ENCODE results near the gene ZNF546. TPM values are rescaled to one million over a fixed set of nuclear protein-coding genes. Genes with fewer than 3 reads are reported as not detected.
"Not testable (repeated sequence)": the region's sequence is repeated elsewhere in the genome, so short reads cannot be mapped to it uniquely, and the experiment has no call there.

The ZNF546 gene
- polyA plus RNA-seq = 1 to 10 TPM; 1.1 to 1.7 (median 1.1) TPM

DNA sequence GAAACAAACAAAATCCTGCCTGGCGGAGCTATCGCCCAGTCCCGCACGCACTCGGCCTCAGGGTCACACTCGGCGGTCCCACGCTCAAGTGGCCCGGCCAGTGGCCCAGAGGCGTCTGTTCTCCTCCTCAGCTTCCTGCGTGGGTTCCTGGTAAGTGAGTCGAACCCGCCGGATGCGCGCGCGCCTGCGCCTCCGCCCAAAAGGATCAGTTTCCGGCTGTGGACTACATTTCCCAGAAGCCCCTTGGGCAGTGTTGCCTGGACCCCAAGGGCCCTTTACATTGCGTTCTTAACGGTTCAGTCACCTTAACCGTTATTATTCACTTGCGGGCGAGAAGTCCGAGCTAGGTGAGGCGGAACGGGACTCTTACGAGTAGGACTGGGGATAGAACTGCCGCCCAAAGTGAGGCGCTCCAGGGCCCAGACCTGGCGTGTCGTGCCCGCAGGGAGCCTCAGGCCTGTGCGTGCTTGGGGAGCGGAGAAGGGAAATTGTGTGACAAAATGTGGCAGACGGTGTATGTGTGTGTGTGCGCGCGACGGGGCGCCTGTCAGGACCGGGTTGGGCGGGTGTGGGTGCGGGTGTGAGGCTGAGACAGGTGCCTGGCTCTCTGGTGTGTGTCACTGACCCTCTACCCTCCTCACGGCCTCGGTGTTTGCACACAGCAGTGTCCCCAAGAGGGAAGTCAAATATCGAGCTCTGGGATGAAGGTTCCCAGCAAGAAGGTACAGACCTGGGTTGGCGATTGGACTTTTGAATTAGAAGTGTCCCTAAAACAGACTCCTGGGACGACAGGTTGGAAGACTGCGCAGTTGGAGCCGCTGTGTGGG, at the start of gene ZNF546:
Gene ZNF546 (plus strand): TSS at position 250 of the 827 bp plus-strand sequence. CDS start 1,267 bp downstream, outside the sequence.
- peak within 1 kb of the TSS; percentile 29 for H3K27ac ChIP-seq (ENCODE audit: low read depth, low read length)
- 3 to 5% (median 5%) methylated on average over 53 of the region's 53 CpGs for WGBS, 3 donors

- WGBS, 3 donors = 77 to 98% (median 88%) methylated on average over 2 of the region's 2 CpGs
- no peak overlapping the region for H3K27ac ChIP-seq (ENCODE audit: low read depth, low read length)
Observed at GRCh38 chr19:39949026-39949747, 47.7 kb upstream of the ZNF546 start.

GRCh38 chr19:39951065-39951650, 45.7 kb upstream of the ZNF546 start:
- WGBS, 3 donors = 89 to 93% (median 90%) methylated on average over 2 of the region's 2 CpGs
- H3K27ac ChIP-seq (ENCODE audit: low read depth, low read length) = no peak overlapping the region

- no peak overlapping the region for H3K27ac ChIP-seq (ENCODE audit: low read depth, low read length)
- 52 to 80% (median 62%) methylated on average over 3 of the region's 3 CpGs for WGBS, 3 donors
Observed at GRCh38 chr19:39951686-39952085, 45.2 kb upstream of the ZNF546 start.

DNA sequence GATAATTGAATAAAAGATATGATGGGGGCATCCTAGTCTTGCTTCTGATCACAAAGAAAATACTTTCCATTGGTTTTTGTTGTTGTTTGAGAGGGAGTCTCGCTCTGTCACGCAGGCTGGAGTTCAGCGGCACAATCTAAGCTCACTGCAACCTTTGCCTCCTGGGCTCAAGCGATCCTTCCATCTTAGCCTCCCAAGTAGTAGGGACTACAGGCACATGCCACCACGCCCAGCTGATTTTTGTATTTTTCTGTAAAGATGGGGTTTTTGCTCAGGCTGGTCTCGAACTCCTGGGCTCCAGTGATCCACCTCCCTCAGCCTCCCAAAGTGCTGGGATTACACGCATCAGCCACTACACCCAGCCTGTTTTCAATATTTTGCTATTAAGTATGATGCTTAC, 42.9 kb upstream of the ZNF546 start:
- 73 to 89% (median 74%) methylated on average over 7 of the region's 7 CpGs for WGBS, 3 donors

GRCh38 chr19:39957886-39958285, 39.0 kb upstream of the ZNF546 start:
- 75 to 92% (median 88%) methylated on average over 5 of the region's 5 CpGs for WGBS, 3 donors
- not testable (repeated sequence) for H3K27ac ChIP-seq (ENCODE audit: low read depth, low read length)

More for the DNA sequence above, 42.9 kb upstream of the ZNF546 start:
- H3K27ac ChIP-seq (ENCODE audit: low read depth, low read length) = no peak overlapping the region

DNA sequence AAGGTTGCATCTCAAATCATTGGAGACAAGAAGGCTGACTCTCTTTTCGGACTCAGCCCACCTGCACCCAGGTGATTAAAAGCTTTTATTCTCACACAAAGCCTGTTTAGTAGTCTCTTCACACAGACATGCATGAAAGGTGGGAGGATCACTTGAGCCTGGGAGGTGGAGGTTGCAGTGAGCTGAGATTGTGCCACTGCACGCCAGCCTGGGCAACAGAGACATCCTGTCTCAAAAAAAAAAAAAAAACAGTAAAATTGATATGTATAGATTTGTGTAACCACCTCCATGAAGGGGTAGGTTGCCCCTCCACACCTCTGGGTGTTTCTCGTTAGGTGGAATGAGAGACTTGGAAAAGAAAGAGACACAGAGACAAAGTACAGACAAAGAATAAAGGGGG, 37.9 kb upstream of the ZNF546 start:
- 81 to 89% (median 84%) methylated on average over 3 of the region's 3 CpGs for WGBS, 3 donors
- H3K27ac ChIP-seq (ENCODE audit: low read depth, low read length) = not testable (repeated sequence)

DNA sequence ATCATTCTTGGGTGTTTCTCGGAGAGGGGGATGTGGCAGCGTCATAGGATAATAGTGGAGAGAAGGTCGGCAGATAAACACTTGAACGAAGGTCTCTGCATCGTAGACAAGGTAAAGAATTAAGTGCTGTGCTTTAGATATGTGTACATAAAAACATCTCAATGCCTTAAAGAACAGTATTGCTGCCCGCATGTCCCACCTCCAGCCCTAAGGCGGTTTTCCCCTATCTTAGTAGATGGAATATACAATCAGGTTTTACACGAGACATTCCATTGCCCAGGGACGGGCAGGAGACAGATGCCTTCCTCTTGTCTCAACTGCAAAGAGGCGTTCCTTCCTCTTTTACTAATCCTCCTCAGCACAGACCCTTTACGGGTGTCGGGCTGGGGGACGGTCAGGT, 37.5 kb upstream of the ZNF546 start:
- not testable (repeated sequence) for H3K27ac ChIP-seq (ENCODE audit: low read depth, low read length)
- 46 to 66% (median 46%) methylated on average over 9 of the region's 13 CpGs for WGBS, 3 donors

GRCh38 chr19:39963898-39964297, 33.0 kb upstream of the ZNF546 start:
- no peak overlapping the region for H3K27ac ChIP-seq (ENCODE audit: low read depth, low read length)
- 60 to 71% (median 65%) methylated on average over 3 of the region's 3 CpGs for WGBS, 3 donors

DNA sequence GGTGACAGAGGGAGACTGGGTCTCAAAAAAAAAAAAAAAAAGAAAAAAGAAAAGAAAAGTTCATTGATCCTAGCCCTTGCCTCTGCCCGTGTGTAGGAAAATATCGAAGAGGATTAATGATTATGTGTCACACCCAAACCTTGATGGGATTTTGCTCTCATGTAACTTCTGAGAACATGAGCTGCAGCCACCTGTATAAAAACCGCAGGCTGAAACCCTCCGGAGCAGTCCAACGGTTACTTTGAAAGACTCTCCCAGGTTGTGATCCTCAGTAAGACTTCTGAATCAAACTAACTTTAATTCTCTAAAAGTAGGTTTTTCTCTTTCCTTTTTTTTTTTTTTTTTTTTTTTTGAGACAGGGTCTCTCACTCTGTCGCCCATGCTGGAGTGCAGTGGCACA, 30.2 kb upstream of the ZNF546 start:
- WGBS, 3 donors = 70 to 95% (median 85%) methylated on average over 6 of the region's 6 CpGs
- no peak overlapping the region for H3K27ac ChIP-seq (ENCODE audit: low read depth, low read length)

DNA sequence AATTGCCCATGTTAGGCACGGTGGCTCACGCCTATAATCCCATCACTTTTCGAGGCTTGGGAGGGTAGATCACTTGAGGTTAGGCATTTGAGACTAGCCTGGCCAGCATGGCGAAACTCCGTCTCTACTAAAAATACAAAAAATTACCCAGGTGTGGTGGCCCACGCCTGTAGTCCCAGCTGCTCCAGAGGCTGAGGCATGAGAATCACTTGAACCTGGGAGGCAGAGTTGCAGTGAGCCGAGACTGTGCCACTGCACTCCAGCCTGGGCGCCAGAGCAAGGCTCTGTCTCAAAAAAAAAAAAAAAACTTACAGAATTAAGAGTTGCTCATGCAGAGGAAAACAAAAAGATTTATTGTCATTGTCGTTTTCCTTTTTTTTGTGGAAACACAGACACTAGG, 29.3 kb upstream of the ZNF546 start:
- 86 to 90% (median 88%) methylated on average over 9 of the region's 9 CpGs for WGBS, 3 donors
- H3K27ac ChIP-seq (ENCODE audit: low read depth, low read length) = no peak overlapping the region

GRCh38 chr19:39968789-39969188, 28.1 kb upstream of the ZNF546 start:
- WGBS, 3 donors = 90 to 97% (median 96%) methylated on average over 15 of the region's 15 CpGs

GRCh38 chr19:39969266-39969665, 27.6 kb upstream of the ZNF546 start:
- no peak overlapping the region for H3K27ac ChIP-seq (ENCODE audit: low read depth, low read length)
- WGBS, 3 donors = 85 to 95% (median 91%) methylated on average over 6 of the region's 6 CpGs

More at GRCh38 chr19:39968789-39969188, 28.1 kb upstream of the ZNF546 start:
- H3K27ac ChIP-seq (ENCODE audit: low read depth, low read length) = no peak overlapping the region

DNA sequence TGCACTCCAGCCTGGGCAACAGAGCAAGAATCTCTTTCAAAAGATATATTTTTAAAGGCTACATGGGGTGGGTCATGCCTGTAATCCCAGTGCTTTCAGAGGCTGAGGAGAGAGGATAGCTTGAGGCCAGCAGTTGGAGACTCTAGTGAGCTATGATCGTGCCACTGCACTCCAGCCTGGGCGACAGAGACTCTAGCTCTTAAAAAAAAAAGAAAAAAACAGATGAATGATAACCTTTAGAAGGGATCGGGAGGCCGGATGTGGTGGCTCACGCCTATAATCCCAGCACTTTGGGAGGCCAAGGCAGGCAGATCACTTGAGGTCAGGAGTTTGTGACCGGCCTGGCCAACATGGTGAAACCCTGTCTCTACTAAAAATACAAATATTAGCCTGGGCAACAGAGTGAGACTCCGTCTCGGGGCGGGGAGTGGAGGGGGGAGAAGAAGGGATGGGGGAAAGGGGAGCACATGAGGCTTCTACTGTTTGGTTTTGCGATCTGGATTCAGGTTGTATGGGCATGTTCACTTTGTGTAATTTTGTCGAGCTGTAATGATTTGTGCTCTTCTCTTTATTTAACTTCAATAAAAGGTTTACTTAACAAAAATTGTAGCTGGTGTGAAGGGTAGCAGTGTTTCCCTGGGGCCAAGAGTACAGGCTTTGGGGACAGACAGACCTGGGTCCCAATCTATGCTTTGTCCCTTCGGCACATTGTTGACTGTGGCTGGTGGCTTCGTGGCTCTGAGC, 27.0 kb upstream of the ZNF546 start:
- H3K27ac ChIP-seq (ENCODE audit: low read depth, low read length) = no peak overlapping the region
- 59 to 78% (median 73%) methylated on average over 13 of the region's 13 CpGs for WGBS, 3 donors

GRCh38 chr19:39970425-39970674, 26.5 kb upstream of the ZNF546 start:
- WGBS, 3 donors = 2 to 4% (median 3%) methylated on average over 11 of the region's 11 CpGs
- H3K27ac ChIP-seq (ENCODE audit: low read depth, low read length) = no peak overlapping the region

- WGBS, 3 donors = 0 to 1% (median 0%) methylated on average over 45 to 47 of the region's 47 CpGs
Observed at GRCh38 chr19:39970675-39971379, 26.0 kb upstream of the ZNF546 start, which contains the start of gene PSMC4. PSMC4 (plus strand) TSS chr19:39971165; CDS start chr19:39971203, 38 bp downstream.

GRCh38 chr19:39971380-39972035, 25.4 kb upstream of the ZNF546 start:
- H3K27ac ChIP-seq (ENCODE audit: low read depth, low read length) = peak overlapping the region; percentile 49
- WGBS, 3 donors = 1 to 4% (median 3%) methylated on average over 21 of the region's 21 CpGs

More at GRCh38 chr19:39970675-39971379, 26.0 kb upstream of the ZNF546 start, which contains the start of gene PSMC4:
- H3K27ac ChIP-seq (ENCODE audit: low read depth, low read length) = peak within 1 kb of the TSS; percentile 49
